Osteocyte (in vitro differentiated cells): Measurements from ENCODE around the gene CCR1. TPM values are rescaled to one million over a fixed set of nuclear protein-coding genes. Genes with fewer than 3 reads are reported as not detected.

Experiments
- DNase-seq: peaks from one replicate; pipeline ENCODE4 v3.0.0; 2021; ENCODE audit warnings: mixed read lengths; ENCODE audit not compliant: unreplicated experiment; ENCODE audit errors: extremely low spot score
- H3K27ac Mint-ChIP-seq: one replicate; pipeline ENCODE4 v1.8.0; 2021; ENCODE audit warnings: mild to moderate bottlenecking, mixed read lengths; ENCODE audit not compliant: unreplicated experiment
- H3K27me3 Mint-ChIP-seq: one replicate; pipeline ENCODE4 v1.8.0; 2021; ENCODE audit warnings: mixed read lengths; ENCODE audit not compliant: unreplicated experiment
- H3K36me3 Mint-ChIP-seq: one replicate; pipeline ENCODE4 v1.8.0; 2021; ENCODE audit warnings: mixed read lengths; ENCODE audit not compliant: unreplicated experiment
- H3K4me1 Mint-ChIP-seq: one replicate; pipeline ENCODE4 v1.8.0; 2021; ENCODE audit warnings: mixed read lengths; ENCODE audit not compliant: unreplicated experiment
- H3K4me3 Mint-ChIP-seq: one replicate; pipeline ENCODE4 v1.8.0; 2021; ENCODE audit warnings: mild to moderate bottlenecking, moderate library complexity, mixed read lengths; ENCODE audit not compliant: unreplicated experiment
- H3K9me3 Mint-ChIP-seq: one replicate; pipeline ENCODE4 v1.8.0; 2021; ENCODE audit warnings: mixed read lengths; ENCODE audit not compliant: unreplicated experiment
- total RNA-seq: library from RNA; stranded (reverse); gene quantifications from 2 replicates; pipeline ENCODE4 v1.2.1, GENCODE V29; 2021
- TF ChIP-seq, protein P1 (sequence below): fragments of 200-600 bp; sonication (generic); IDR thresholded peaks from 2 replicates; pipeline ENCODE4 v1.5.0; 2021; ENCODE audit warnings: antibody characterized with exemption, mild to moderate bottlenecking, moderate library complexity

Gene CCR1
- total RNA-seq, 1 donor from 2014 or later: not detected

- TF ChIP-seq, protein P1, sequence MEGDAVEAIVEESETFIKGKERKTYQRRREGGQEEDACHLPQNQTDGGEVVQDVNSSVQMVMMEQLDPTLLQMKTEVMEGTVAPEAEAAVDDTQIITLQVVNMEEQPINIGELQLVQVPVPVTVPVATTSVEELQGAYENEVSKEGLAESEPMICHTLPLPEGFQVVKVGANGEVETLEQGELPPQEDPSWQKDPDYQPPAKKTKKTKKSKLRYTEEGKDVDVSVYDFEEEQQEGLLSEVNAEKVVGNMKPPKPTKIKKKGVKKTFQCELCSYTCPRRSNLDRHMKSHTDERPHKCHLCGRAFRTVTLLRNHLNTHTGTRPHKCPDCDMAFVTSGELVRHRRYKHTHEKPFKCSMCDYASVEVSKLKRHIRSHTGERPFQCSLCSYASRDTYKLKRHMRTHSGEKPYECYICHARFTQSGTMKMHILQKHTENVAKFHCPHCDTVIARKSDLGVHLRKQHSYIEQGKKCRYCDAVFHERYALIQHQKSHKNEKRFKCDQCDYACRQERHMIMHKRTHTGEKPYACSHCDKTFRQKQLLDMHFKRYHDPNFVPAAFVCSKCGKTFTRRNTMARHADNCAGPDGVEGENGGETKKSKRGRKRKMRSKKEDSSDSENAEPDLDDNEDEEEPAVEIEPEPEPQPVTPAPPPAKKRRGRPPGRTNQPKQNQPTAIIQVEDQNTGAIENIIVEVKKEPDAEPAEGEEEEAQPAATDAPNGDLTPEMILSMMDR: no peak
These were observed 13.3 kb upstream of the CCR1 start for GRCh38 chr3:46221391-46221790.

GRCh38 chr3:46218196-46218709, 10.1 kb upstream of the CCR1 start:
- no peak overlapping the region for H3K27ac Mint-ChIP-seq
- no peak for DNase-seq
- H3K27me3 Mint-ChIP-seq: peaks cover 11% of the 10 kb centered on the region
- no peak overlapping the region for H3K4me3 Mint-ChIP-seq
- no peaks in the 10 kb centered on the region for H3K4me1 Mint-ChIP-seq
- peaks cover 5% of the 10 kb centered on the region for H3K9me3 Mint-ChIP-seq
- TF ChIP-seq, protein P1: no peak
- no peaks in the 10 kb centered on the region for H3K36me3 Mint-ChIP-seq

More at GRCh38 chr3:46221391-46221790, 13.3 kb upstream of the CCR1 start:
- Mint-ChIP-seq H3K4me1 (no peaks in the 10 kb centered on the region), H3K36me3 (no peaks in the 10 kb centered on the region), H3K27me3 (peaks cover 20% of the 10 kb centered on the region), H3K27ac (no peak overlapping the region), H3K9me3 (peaks cover 8% of the 10 kb centered on the region), H3K4me3 (no peak overlapping the region)
- DNase-seq: no peak

DNA sequence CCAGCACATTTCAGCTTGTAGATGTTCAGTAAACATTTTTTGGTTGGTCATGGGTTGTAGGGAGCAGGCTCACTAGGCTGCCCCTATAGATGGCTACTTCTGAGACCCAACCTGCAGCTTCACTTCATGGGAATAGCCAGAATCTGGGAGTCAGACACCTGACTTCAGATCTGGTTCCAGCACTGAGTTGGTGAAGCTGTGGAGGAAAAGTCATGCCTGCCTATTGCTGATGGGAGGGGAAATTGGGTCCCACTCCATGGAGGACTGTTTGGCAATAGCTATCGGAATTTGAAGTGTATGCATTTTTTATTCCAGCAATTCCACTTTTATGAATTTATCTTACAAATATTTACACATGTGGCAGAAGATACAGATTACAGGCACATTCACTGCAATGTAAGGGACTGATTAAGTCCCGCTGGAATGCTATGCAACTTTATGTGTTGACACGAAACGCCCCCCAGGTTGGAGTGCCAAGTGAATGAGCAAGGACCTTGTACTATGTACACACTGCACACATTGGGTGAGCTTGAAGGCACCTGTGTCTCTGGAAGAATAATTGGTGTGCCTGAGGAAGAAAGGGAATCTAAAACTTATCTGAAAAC, 7.8 kb upstream of the CCR1 start:
- no peak overlapping the region for H3K4me3 Mint-ChIP-seq
- TF ChIP-seq, protein P1: no peak
- no peak overlapping the region for H3K27ac Mint-ChIP-seq
- DNase-seq: peak; percentile 48
- peaks cover 8% of the 10 kb centered on the region for H3K27me3 Mint-ChIP-seq
- no peaks in the 10 kb centered on the region for H3K4me1 Mint-ChIP-seq
- H3K36me3 Mint-ChIP-seq: no peaks in the 10 kb centered on the region
- peaks cover 5% of the 10 kb centered on the region for H3K9me3 Mint-ChIP-seq

GRCh38 chr3:46214751-46215352, 6.7 kb upstream of the CCR1 start:
- H3K36me3 Mint-ChIP-seq: no peaks in the 10 kb centered on the region
- peaks cover 8% of the 10 kb centered on the region for H3K27me3 Mint-ChIP-seq
- no peak overlapping the region for H3K27ac Mint-ChIP-seq
- no peaks in the 10 kb centered on the region for H3K4me1 Mint-ChIP-seq
- H3K9me3 Mint-ChIP-seq: peaks cover 3% of the 10 kb centered on the region
- TF ChIP-seq, protein P1: no peak
- H3K4me3 Mint-ChIP-seq: no peak overlapping the region
- no peak for DNase-seq

GRCh38 chr3:46213201-46213600, 5.1 kb upstream of the CCR1 start:
- no peaks in the 10 kb centered on the region for H3K4me1 Mint-ChIP-seq
- no peak overlapping the region for H3K27ac Mint-ChIP-seq
- H3K27me3 Mint-ChIP-seq: peaks cover 6% of the 10 kb centered on the region

More at GRCh38 chr3:46213201-46213600, 5.1 kb upstream of the CCR1 start:
- Mint-ChIP-seq H3K36me3 (no peaks in the 10 kb centered on the region), H3K4me3 (no peak overlapping the region), H3K9me3 (no peaks in the 10 kb centered on the region)
- no peak for DNase-seq
- TF ChIP-seq, protein P1: no peak
